A673 (cell line): ENCODE measurements around the gene SMOC2.

ENCODE experiments used
- EZH2 ChIP-seq: fragments of 200-600 bp; sonication (generic); IDR thresholded peaks from 2 replicates; pipeline ENCODE4 v1.6.1; 2017; ENCODE audit warnings: borderline replicate concordance, low read depth, mild to moderate bottlenecking, mixed read lengths, antibody characterized with exemption, low read length; ENCODE audit not compliant: poor library complexity, severe bottlenecking
- TF ChIP-seq, protein P1 (sequence below): fragments of 300-800, 200-600 bp; sonication (generic); conservative IDR thresholded peaks from 2 replicates; pipeline ENCODE4 v1.5.1; 2017; ENCODE audit warnings: low read depth, mild to moderate bottlenecking, antibody characterized with exemption, low read length, moderate library complexity, mixed read lengths

DNA sequence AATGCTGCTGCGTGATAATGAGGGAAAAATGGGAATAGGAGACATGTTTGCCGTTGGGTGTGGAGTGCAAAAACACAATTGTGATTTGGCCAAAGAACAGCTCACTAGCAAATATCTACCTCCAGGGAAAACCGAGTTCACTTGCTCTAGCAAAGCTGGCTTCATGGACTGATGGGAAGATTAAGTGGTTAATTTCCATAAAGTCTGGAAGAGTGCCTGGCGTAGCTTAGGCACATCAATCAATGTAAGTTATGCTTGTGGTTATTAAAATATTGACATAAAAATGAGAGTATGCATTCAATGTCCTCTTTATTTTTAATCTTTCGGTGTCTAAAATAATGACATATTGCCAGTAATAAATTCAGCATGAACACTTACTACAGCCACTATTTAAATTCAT is 267.5 kb downstream of the SMOC2 start:
- TF ChIP-seq, protein P1, sequence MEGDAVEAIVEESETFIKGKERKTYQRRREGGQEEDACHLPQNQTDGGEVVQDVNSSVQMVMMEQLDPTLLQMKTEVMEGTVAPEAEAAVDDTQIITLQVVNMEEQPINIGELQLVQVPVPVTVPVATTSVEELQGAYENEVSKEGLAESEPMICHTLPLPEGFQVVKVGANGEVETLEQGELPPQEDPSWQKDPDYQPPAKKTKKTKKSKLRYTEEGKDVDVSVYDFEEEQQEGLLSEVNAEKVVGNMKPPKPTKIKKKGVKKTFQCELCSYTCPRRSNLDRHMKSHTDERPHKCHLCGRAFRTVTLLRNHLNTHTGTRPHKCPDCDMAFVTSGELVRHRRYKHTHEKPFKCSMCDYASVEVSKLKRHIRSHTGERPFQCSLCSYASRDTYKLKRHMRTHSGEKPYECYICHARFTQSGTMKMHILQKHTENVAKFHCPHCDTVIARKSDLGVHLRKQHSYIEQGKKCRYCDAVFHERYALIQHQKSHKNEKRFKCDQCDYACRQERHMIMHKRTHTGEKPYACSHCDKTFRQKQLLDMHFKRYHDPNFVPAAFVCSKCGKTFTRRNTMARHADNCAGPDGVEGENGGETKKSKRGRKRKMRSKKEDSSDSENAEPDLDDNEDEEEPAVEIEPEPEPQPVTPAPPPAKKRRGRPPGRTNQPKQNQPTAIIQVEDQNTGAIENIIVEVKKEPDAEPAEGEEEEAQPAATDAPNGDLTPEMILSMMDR: no peak
- no peak for TF ChIP-seq EZH2
